Activated naive CD4-positive, alpha-beta T cell (primary cell): ENCODE measurements around the gene SPINK5.
"Not testable (repeated sequence)": the region's sequence is repeated elsewhere in the genome, so short reads cannot be mapped to it uniquely, and the experiment has no call there.

ENCODE experiments used
- DNase-seq, 4 experiments: peaks; one replicate each; lab custom pipeline; 2025; lab: John Stamatoyannopoulos, UW

The SPINK5 gene

GRCh38 chr5:148063861-148064260 is at the start of gene SPINK5:
TSS of gene SPINK5 (plus strand) at chr5:148063980. CDS start at chr5:148064045, 65 bp downstream.
- no peak for DNase-seq

GRCh38 chr5:148014276-148014675 is 49.5 kb upstream of the SPINK5 start:
- DNase-seq = no peak

GRCh38 chr5:148020257-148020988 is 43.4 kb upstream of the SPINK5 start:
- DNase-seq = no peak

GRCh38 chr5:148027505-148027904 is 36.3 kb upstream of the SPINK5 start:
- no peak for DNase-seq

GRCh38 chr5:148029131-148029530 is 34.6 kb upstream of the SPINK5 start:
- DNase-seq = no peak

- no peak for DNase-seq
Measured at GRCh38 chr5:148033134-148033533, 30.6 kb upstream of the SPINK5 start.

GRCh38 chr5:148035676-148036075 is 28.1 kb upstream of the SPINK5 start:
- no peak for DNase-seq

GRCh38 chr5:148042881-148043280 is 20.9 kb upstream of the SPINK5 start:
- no peak for DNase-seq

GRCh38 chr5:148043705-148044104 is 20.1 kb upstream of the SPINK5 start:
- DNase-seq = no peak

- not testable (repeated sequence) for DNase-seq
Measured at GRCh38 chr5:148055160-148055559, 8.6 kb upstream of the SPINK5 start.

- no peak for DNase-seq
Measured at GRCh38 chr5:148060309-148060708, 3.5 kb upstream of the SPINK5 start.

GRCh38 chr5:148060881-148061280 is 2.9 kb upstream of the SPINK5 start:
- DNase-seq = no peak

GRCh38 chr5:148070621-148071020 is 6.8 kb downstream of the SPINK5 start:
- no peak for DNase-seq

- DNase-seq = no peak
Measured at GRCh38 chr5:148072207-148072606, 8.4 kb downstream of the SPINK5 start.

GRCh38 chr5:148075529-148075928 is 11.7 kb downstream of the SPINK5 start:
- no peak for DNase-seq

GRCh38 chr5:148083203-148083602 is 19.4 kb downstream of the SPINK5 start:
- no peak for DNase-seq

GRCh38 chr5:148084269-148084668 is 20.5 kb downstream of the SPINK5 start:
- DNase-seq = no peak

GRCh38 chr5:148085310-148085709 is 21.5 kb downstream of the SPINK5 start:
- no peak for DNase-seq

- no peak for DNase-seq
Measured at GRCh38 chr5:148085977-148086705, 22.4 kb downstream of the SPINK5 start.

- DNase-seq = no peak
Measured at GRCh38 chr5:148090146-148090772, 26.5 kb downstream of the SPINK5 start.

- no peak for DNase-seq
Measured at GRCh38 chr5:148090773-148091250, 27.0 kb downstream of the SPINK5 start.

GRCh38 chr5:148091991-148092964 is 28.5 kb downstream of the SPINK5 start:
- DNase-seq = no peak
